Mucosa of rectum (tissue), 2 donors: ENCODE results near the gene OLFML1.

ENCODE experiments used
- H3K27ac ChIP-seq, 2 donors: one replicate each; pipeline ENCODE4 v1.7.0; 2013; ENCODE audit warnings: inconsistent platforms in 2 of 2, low read depth in 2 of 2, low read length in 2 of 2
- H3K27me3 ChIP-seq, 2 donors: one replicate each; pipeline ENCODE4 v1.7.0; 2013; ENCODE audit warnings: low read length in 2 of 2; ENCODE audit not compliant: control insufficient read depth in 2 of 2, insufficient read depth in 2 of 2
- H3K36me3 ChIP-seq, 2 donors: one replicate each; pipeline ENCODE4 v1.7.0; 2013; ENCODE audit warnings: low read length in 2 of 2; ENCODE audit not compliant: control insufficient read depth in 2 of 2, insufficient read depth in 2 of 2
- H3K4me1 ChIP-seq, 2 donors: one replicate each; pipeline ENCODE4 v1.7.0; 2013; ENCODE audit warnings: low read length in 2 of 2, mild to moderate bottlenecking in 1 of 2; ENCODE audit not compliant: control insufficient read depth in 2 of 2, insufficient read depth in 2 of 2
- H3K4me3 ChIP-seq, 2 donors: one replicate each; pipeline ENCODE4 v1.7.0; 2013; ENCODE audit warnings: low read length in 2 of 2
- H3K9ac ChIP-seq, 2 donors: one replicate each; pipeline ENCODE4 v1.7.0; 2013; ENCODE audit warnings: low read length in 2 of 2, low read depth in 1 of 2, mild to moderate bottlenecking in 1 of 2
- H3K9me3 ChIP-seq, 2 donors: one replicate each; pipeline ENCODE4 v1.7.0; 2013; ENCODE audit warnings: low read length in 2 of 2; ENCODE audit not compliant: control insufficient read depth in 2 of 2
- donor health status: healthy.
- donor health status: Normal muscosa, but diverticular disease.

Gene OLFML1

GRCh38 chr11:7471071-7471470 lies 14.2 kb upstream of the OLFML1 start:
- H3K27me3 ChIP-seq, result no peaks in the 10 kb centered on the region
- H3K4me1 ChIP-seq, result no peaks in the 10 kb centered on the region
- no peaks in the 10 kb centered on the region for H3K9me3 ChIP-seq
- H3K9ac ChIP-seq, result no peak overlapping the region
- H3K36me3 ChIP-seq, result no peaks in the 10 kb centered on the region
- no peak overlapping the region for H3K27ac ChIP-seq
- no peak overlapping the region for H3K4me3 ChIP-seq

- H3K4me1 ChIP-seq, result no peaks in the 10 kb centered on the region
- no peaks in the 10 kb centered on the region for H3K27me3 ChIP-seq
- H3K36me3 ChIP-seq, result no peaks in the 10 kb centered on the region
- H3K27ac ChIP-seq, result no peak overlapping the region
- no peak overlapping the region for H3K9ac ChIP-seq
- H3K4me3 ChIP-seq, result no peak overlapping the region
- no peaks in the 10 kb centered on the region for H3K9me3 ChIP-seq
Observed at GRCh38 chr11:7473717-7474116, 11.6 kb upstream of the OLFML1 start.

GRCh38 chr11:7480113-7480512 lies 5.2 kb upstream of the OLFML1 start:
- H3K4me3 ChIP-seq, result no peak overlapping the region
- H3K27me3 ChIP-seq, result no peaks in the 10 kb centered on the region
- no peaks in the 10 kb centered on the region for H3K36me3 ChIP-seq
- no peak overlapping the region for H3K27ac ChIP-seq
- H3K9ac ChIP-seq, result no peak overlapping the region
- no peaks in the 10 kb centered on the region for H3K9me3 ChIP-seq
- no peaks in the 10 kb centered on the region for H3K4me1 ChIP-seq

- Histone ChIP-seq H3K36me3 (no peaks in the 10 kb centered on the region), H3K27me3 (no peaks in the 10 kb centered on the region), H3K4me3 (no peak overlapping the region), H3K27ac (no peak overlapping the region), H3K9me3 (no peaks in the 10 kb centered on the region), H3K4me1 (no peaks in the 10 kb centered on the region), H3K9ac (no peak overlapping the region)
Observed at GRCh38 chr11:7484131-7484530, 1.2 kb upstream of the OLFML1 start.

- Histone ChIP-seq H3K4me1 (no peaks in the 10 kb centered on the region), H3K4me3 (no peak overlapping the region), H3K9me3 (no peaks in the 10 kb centered on the region), H3K36me3 (no peaks in the 10 kb centered on the region), H3K27ac (no peak overlapping the region), H3K9ac (no peak overlapping the region), H3K27me3 (no peaks in the 10 kb centered on the region)
Observed at GRCh38 chr11:7484645-7485044, 661 bp upstream of the OLFML1 start.

- H3K36me3 ChIP-seq, result no peaks in the 10 kb centered on the region
- H3K9ac ChIP-seq, result no peak overlapping the region
- peak overlapping the region; percentile 55 to 72 for H3K4me3 ChIP-seq
- H3K27ac ChIP-seq, result no peak overlapping the region
- no peaks in the 10 kb centered on the region for H3K27me3 ChIP-seq
- H3K9me3 ChIP-seq, result no peaks in the 10 kb centered on the region
- H3K4me1 ChIP-seq, result no peaks in the 10 kb centered on the region
Observed at GRCh38 chr11:7486098-7486780, 933 bp downstream of the OLFML1 start.

- H3K27me3 ChIP-seq, result no peaks in the 10 kb centered on the region
- H3K36me3 ChIP-seq, result no peaks in the 10 kb centered on the region
- no peak overlapping the region for H3K9ac ChIP-seq
- H3K9me3 ChIP-seq, result no peaks in the 10 kb centered on the region
- H3K4me3 ChIP-seq, result peak overlapping the region; percentile 11 to 72
- H3K4me1 ChIP-seq, result no peaks in the 10 kb centered on the region
- no peak overlapping the region for H3K27ac ChIP-seq
Observed at GRCh38 chr11:7486781-7487140, 1.5 kb downstream of the OLFML1 start.

GRCh38 chr11:7487360-7487759 lies 2.1 kb downstream of the OLFML1 start:
- Histone ChIP-seq H3K4me1 (no peaks in the 10 kb centered on the region), H3K9me3 (no peaks in the 10 kb centered on the region), H3K9ac (no peak overlapping the region), H3K4me3 (peak overlapping the region; percentile 11 to 72), H3K36me3 (no peaks in the 10 kb centered on the region), H3K27me3 (no peaks in the 10 kb centered on the region), H3K27ac (no peak overlapping the region)

- Histone ChIP-seq H3K4me1 (no peaks in the 10 kb centered on the region), H3K9me3 (no peaks in the 10 kb centered on the region), H3K4me3 (no peak overlapping the region), H3K36me3 (no peaks in the 10 kb centered on the region), H3K27ac (no peak overlapping the region), H3K27me3 (no peaks in the 10 kb centered on the region), H3K9ac (no peak overlapping the region)
Observed at GRCh38 chr11:7488681-7489080, 3.4 kb downstream of the OLFML1 start.

GRCh38 chr11:7489376-7489775 lies 4.1 kb downstream of the OLFML1 start:
- peaks cover 0 to 2% of the 10 kb centered on the region in 2 donors for H3K4me1 ChIP-seq
- no peak overlapping the region for H3K4me3 ChIP-seq
- no peaks in the 10 kb centered on the region for H3K27me3 ChIP-seq
- H3K27ac ChIP-seq, result no peak overlapping the region
- no peak overlapping the region for H3K9ac ChIP-seq
- no peaks in the 10 kb centered on the region for H3K9me3 ChIP-seq
- H3K36me3 ChIP-seq, result no peaks in the 10 kb centered on the region

GRCh38 chr11:7490054-7490453 lies 4.7 kb downstream of the OLFML1 start:
- Histone ChIP-seq H3K9me3 (no peaks in the 10 kb centered on the region), H3K4me3 (no peak overlapping the region), H3K27ac (no peak overlapping the region), H3K4me1 (peaks cover 0 to 4% of the 10 kb centered on the region in 2 donors), H3K36me3 (no peaks in the 10 kb centered on the region), H3K27me3 (no peaks in the 10 kb centered on the region), H3K9ac (no peak overlapping the region)
